Right ventricle myocardium inferior (tissue), 1 donor: ENCODE measurements around the gene KCNE2. TPM values are rescaled to one million over a fixed set of nuclear protein-coding genes. Genes with fewer than 3 reads are reported as not detected.
"Not testable (repeated sequence)": the region's sequence is repeated elsewhere in the genome, so short reads cannot be mapped to it uniquely, and the experiment has no call there.

Source experiments
- ATAC-seq: fragments of 200-7000 bp; cut with Tn5 transposase; one replicate; pipeline ENCODE4 v1.9.1; 2020; ENCODE audit warnings: mild to moderate bottlenecking, moderate library complexity
- DNase-seq: peaks from one replicate; pipeline ENCODE4 v3.0.0; 2021; ENCODE audit errors: missing footprints
- intact Hi-C: fragments of 100-400 bp; cut with DNase I; formaldehyde crosslinking; loops from one replicate; pipeline ENCODE4 v1.11.0; 2022
- total RNA-seq: library from RNA; stranded (reverse); fragmentation: NEBNext Ultra II Directional; extraction: Animal tissue kit (Norgen Biotek cat#: 25700); gene quantifications from one replicate; pipeline ENCODE4 v1.2.1, GENCODE V29; 2021
- donor health status: DM: no; HTN: yes; CAD: no; lungs with severe emphysema.

The KCNE2 gene
- total RNA-seq, 1 donor from 2014 or later, result not detected

- DNase-seq, intact Hi-C loops: not testable (repeated sequence)
- peak; percentile 58 for ATAC-seq
Observed at GRCh38 chr21:34375619-34375972, 11.8 kb downstream of the KCNE2 start.

- intact Hi-C loops, DNase-seq, ATAC-seq: not testable (repeated sequence)
Observed at GRCh38 chr21:34383138-34383537, 19.3 kb downstream of the KCNE2 start.

- ATAC-seq, DNase-seq, intact Hi-C loops: not testable (repeated sequence)
Observed at GRCh38 chr21:34383724-34384415, 20.1 kb downstream of the KCNE2 start.

GRCh38 chr21:34400522-34400921 is 36.7 kb downstream of the KCNE2 start:
- DNase-seq, ATAC-seq, intact Hi-C loops: not testable (repeated sequence)

GRCh38 chr21:34404742-34405141 is 40.9 kb downstream of the KCNE2 start:
- ATAC-seq, intact Hi-C loops, DNase-seq: not testable (repeated sequence)

- ATAC-seq, DNase-seq, intact Hi-C loops: not testable (repeated sequence)
Observed at GRCh38 chr21:34405686-34406085, 41.9 kb downstream of the KCNE2 start.

- ATAC-seq, intact Hi-C loops: not testable (repeated sequence)
Observed at GRCh38 chr21:34406102-34406501, 42.3 kb downstream of the KCNE2 start.

GRCh38 chr21:34406676-34407075 is 42.9 kb downstream of the KCNE2 start:
- intact Hi-C loops, DNase-seq, ATAC-seq: not testable (repeated sequence)

More at GRCh38 chr21:34406102-34406501, 42.3 kb downstream of the KCNE2 start:
- DNase-seq, result not testable (repeated sequence)

- DNase-seq, ATAC-seq, intact Hi-C loops: not testable (repeated sequence)
Observed at GRCh38 chr21:34407294-34407693, 43.5 kb downstream of the KCNE2 start.

GRCh38 chr21:34417448-34418077 is 53.8 kb downstream of the KCNE2 start:
- ATAC-seq, DNase-seq, intact Hi-C loops: not testable (repeated sequence)

Other genes starting within 250 kb of the KCNE2 start
- gene SMIM11, start 11.5 kb downstream of the KCNE2 start, total RNA-seq, result 15.6 TPM
- not detected for gene SMIM34, start 59.9 kb downstream of the KCNE2 start, total RNA-seq
- gene KCNE1, start 148.2 kb downstream of the KCNE2 start, total RNA-seq, result 5.5 TPM